Small intestine (tissue), 7 donors: ENCODE data around the gene TACR3. TPM values are rescaled to one million over a fixed set of nuclear protein-coding genes. Genes with fewer than 3 reads are reported as not detected.
A peak's percentile ranks its signal among the peaks of the same experiment; 100 is the strongest.
"Not testable (repeated sequence)": the region's sequence is repeated elsewhere in the genome, so short reads cannot be mapped to it uniquely, and the experiment has no call there.

Source experiments
- DNase-seq, 2 donors: peaks; one replicate each; pipeline versions ENCODE4 v3.0.0 to v3.0.0-alpha.2; 2013
- FAIRE-seq: peaks from 2 replicates; lab custom pipeline; 2012; peaks lifted over from hg19 to GRCh38; lab: Jason Lieb, UNC
- H3K27ac ChIP-seq, 3 donors: one replicate each; pipeline ENCODE4 v1.5.1; 2013; ENCODE audit warnings: low read length in 2 of 3, mild to moderate bottlenecking in 2 of 3, control low read depth in 1 of 3, inconsistent platforms in 1 of 3, low read depth in 1 of 3, moderate library complexity in 1 of 3
- H3K27me3 ChIP-seq, 3 donors: one replicate each; pipeline ENCODE4 v1.6.1; 2013; ENCODE audit warnings: low read length in 3 of 3, inconsistent platforms in 1 of 3; ENCODE audit not compliant: control insufficient read depth in 3 of 3, insufficient read depth in 3 of 3
- H3K36me3 ChIP-seq, 3 donors: one replicate each; pipeline ENCODE4 v1.6.1; 2013; ENCODE audit warnings: low read length in 3 of 3, inconsistent platforms in 1 of 3, low read depth in 1 of 3, mild to moderate bottlenecking in 1 of 3, moderate library complexity in 1 of 3; ENCODE audit not compliant: control insufficient read depth in 3 of 3, insufficient read depth in 2 of 3
- H3K4me1 ChIP-seq, 3 donors: one replicate each; pipeline ENCODE4 v1.6.1; 2013; ENCODE audit warnings: low read length in 2 of 3, inconsistent platforms in 1 of 3, low read depth in 1 of 3, mild to moderate bottlenecking in 1 of 3, moderate library complexity in 1 of 3; ENCODE audit not compliant: control insufficient read depth in 3 of 3, insufficient read depth in 2 of 3
- H3K4me3 ChIP-seq, 3 donors: one replicate each; pipeline ENCODE4 v1.5.1; 2013; ENCODE audit warnings: low read length in 3 of 3, control low read depth in 1 of 3, inconsistent platforms in 1 of 3, low read depth in 1 of 3, mild to moderate bottlenecking in 1 of 3, moderate library complexity in 1 of 3
- H3K9me3 ChIP-seq, 2 donors: one replicate each; pipeline ENCODE4 v1.6.1; 2013; ENCODE audit warnings: low read depth in 1 of 2, low read length in 1 of 2; ENCODE audit not compliant: control insufficient read depth in 2 of 2, insufficient read depth in 1 of 2
- WGBS, 3 donors: extraction: QIAGEN DNeasy Blood & Tissue Kit; methylation state at CpG; one replicate each; pipeline ENCODE4 v1.1.7; 2013; 5-methylcytosine and 5-hydroxymethylcytosine counted together
- polyA plus RNA-seq, 4 donors: library from polyadenylated mRNA; stranded (reverse) in 3 of 4; unstranded in 1 of 4; fragments of 200-250 nt in 3 of 4; fragments of 120-200 nt in 1 of 4; gene quantifications; one replicate each; pipeline versions ENCODE4 v1.2.1 to v1.2.3, GENCODE V29; 2013
- donor health status: healthy with polysubstance abuse.
- donor health status: control.
- donor health status: control.
- donor health status: Bipolar disorder and iron deficiency.
- donor health status: healthy.

The TACR3 gene
- polyA plus RNA-seq, 4 donors, result 0.44 TPM; not detected in 3

- Histone ChIP-seq H3K27me3 (peaks cover 0 to 17% (median 0%) of the 10 kb centered on the region in 3 donors), H3K36me3 (no peaks in the 10 kb centered on the region), H3K27ac (no peak overlapping the region), H3K9me3 (no peaks in the 10 kb centered on the region), H3K4me3 (peak overlapping the region in 1 of 3 donors; percentile 30), H3K4me1 (no peaks in the 10 kb centered on the region)
- DNase-seq (peak in 1 of 2 donors; percentile 2), FAIRE-seq (no peak)
- 9 to 22% (median 21%) methylated on average over 35 to 39 of the region's 39 CpGs for WGBS, 3 donors
Measured at GRCh38 chr4:103719105-103719829, 518 bp downstream of the TACR3 start.

- Histone ChIP-seq H3K27me3 (no peaks in the 10 kb centered on the region), H3K9me3 (no peaks in the 10 kb centered on the region), H3K4me3 (no peak overlapping the region), H3K36me3 (no peaks in the 10 kb centered on the region), H3K4me1 (no peaks in the 10 kb centered on the region), H3K27ac (no peak overlapping the region)
- FAIRE-seq (no peak), DNase-seq (no peak)
Measured at GRCh38 chr4:103692615-103693014, 27.2 kb downstream of the TACR3 start.

- FAIRE-seq (no peak), DNase-seq (no peak)
- 71 to 81% (median 72%) methylated on average over 2 of the region's 2 CpGs for WGBS, 3 donors
- no peaks in the 10 kb centered on the region for H3K27me3 ChIP-seq
- H3K4me3 ChIP-seq, result no peak overlapping the region
- no peak overlapping the region for H3K27ac ChIP-seq
- H3K36me3 ChIP-seq, result no peaks in the 10 kb centered on the region
- no peaks in the 10 kb centered on the region for H3K9me3 ChIP-seq
- no peaks in the 10 kb centered on the region for H3K4me1 ChIP-seq
Measured at GRCh38 chr4:103673983-103674382, 45.8 kb downstream of the TACR3 start.

- H3K27me3 ChIP-seq, FAIRE-seq, H3K9me3 ChIP-seq, DNase-seq, H3K27ac ChIP-seq, H3K4me1 ChIP-seq, H3K36me3 ChIP-seq, H3K4me3 ChIP-seq: not testable (repeated sequence)
Measured at GRCh38 chr4:103666764-103667163, 53.0 kb downstream of the TACR3 start.

GRCh38 chr4:103664436-103665075 lies 55.2 kb downstream of the TACR3 start:
- no peak overlapping the region for H3K27ac ChIP-seq

GRCh38 chr4:103648541-103648940 lies 71.2 kb downstream of the TACR3 start:
- no peaks in the 10 kb centered on the region for H3K27me3 ChIP-seq
- FAIRE-seq (no peak), DNase-seq (no peak)
- no peak overlapping the region for H3K27ac ChIP-seq
- H3K4me1 ChIP-seq, result no peaks in the 10 kb centered on the region
- no peaks in the 10 kb centered on the region for H3K36me3 ChIP-seq
- peaks cover 0 to 9% of the 10 kb centered on the region in 2 donors for H3K9me3 ChIP-seq
- no peak overlapping the region for H3K4me3 ChIP-seq

More at GRCh38 chr4:103664436-103665075, 55.2 kb downstream of the TACR3 start:
- H3K27me3 ChIP-seq, result no peaks in the 10 kb centered on the region
- H3K4me1 ChIP-seq, result no peaks in the 10 kb centered on the region
- DNase-seq, result no peak
- no peak for FAIRE-seq
- H3K4me3 ChIP-seq, result no peak overlapping the region
- 58 to 70% (median 66%) methylated on average over 2 of the region's 2 CpGs for WGBS, 3 donors
- H3K36me3 ChIP-seq, result no peaks in the 10 kb centered on the region
- no peaks in the 10 kb centered on the region for H3K9me3 ChIP-seq

GRCh38 chr4:103645991-103646390 lies 73.8 kb downstream of the TACR3 start:
- no peak overlapping the region for H3K4me3 ChIP-seq
- H3K9me3 ChIP-seq, result no peaks in the 10 kb centered on the region
- DNase-seq (no peak), FAIRE-seq (no peak)
- no peak overlapping the region for H3K27ac ChIP-seq
- 62 to 75% (median 65%) methylated on average over 4 of the region's 4 CpGs for WGBS, 3 donors
- no peaks in the 10 kb centered on the region for H3K27me3 ChIP-seq
- no peaks in the 10 kb centered on the region for H3K36me3 ChIP-seq
- no peaks in the 10 kb centered on the region for H3K4me1 ChIP-seq

- 9 to 23% (median 12%) methylated on average over 1 of the region's 1 CpG for WGBS, 3 donors
- no peaks in the 10 kb centered on the region for H3K27me3 ChIP-seq
- FAIRE-seq (no peak), DNase-seq (no peak)
- H3K9me3 ChIP-seq, result no peaks in the 10 kb centered on the region
- H3K36me3 ChIP-seq, result no peaks in the 10 kb centered on the region
- H3K4me3 ChIP-seq, result no peak overlapping the region
- H3K27ac ChIP-seq, result no peak overlapping the region
- H3K4me1 ChIP-seq, result no peaks in the 10 kb centered on the region
Measured at GRCh38 chr4:103634236-103634635, 85.5 kb downstream of the TACR3 start.
